HL-60/S4 (cell line): Measurements from ENCODE around the gene RBMX.

Source experiments
- in situ Hi-C: fragments of 300-500 bp; cut with MboI; formaldehyde crosslinking; loops from 2 replicates; pipeline ENCODE4 v1.14.3; 2022; ENCODE audit warnings: low sequenced_read_pairs

Gene RBMX

GRCh38 chrX:136849395-136849794 is 31.1 kb downstream of the RBMX start:
- in situ Hi-C loops, result no loop called here

GRCh38 chrX:136847874-136848273 is 32.7 kb downstream of the RBMX start:
- in situ Hi-C loops, result no loop called here

DNA sequence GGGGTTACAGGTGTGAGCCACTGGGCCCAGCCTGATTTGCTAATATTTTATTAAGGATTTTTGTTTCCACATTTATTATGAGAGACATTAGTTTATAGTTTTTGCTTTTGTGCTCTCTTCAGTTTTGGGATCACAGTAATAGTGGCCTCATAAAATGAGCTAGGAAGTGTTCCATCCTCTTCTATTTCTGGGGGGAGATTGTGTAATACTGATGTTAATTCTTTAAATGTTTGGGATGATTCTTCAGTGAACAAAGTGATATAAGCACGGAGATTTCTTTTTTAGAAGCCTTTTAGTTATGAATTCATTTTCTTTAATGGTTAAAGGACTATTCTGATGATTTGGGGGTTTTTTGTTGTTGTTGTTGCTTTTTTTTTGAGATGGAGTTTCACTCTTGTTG is 41.3 kb downstream of the RBMX start:
- in situ Hi-C loops, result no loop called here

- in situ Hi-C loops, result no loop called here
Observed at GRCh38 chrX:136835761-136836160, 44.8 kb downstream of the RBMX start.

GRCh38 chrX:136829413-136829812 is 51.1 kb downstream of the RBMX start:
- in situ Hi-C loops, result no loop called here

DNA sequence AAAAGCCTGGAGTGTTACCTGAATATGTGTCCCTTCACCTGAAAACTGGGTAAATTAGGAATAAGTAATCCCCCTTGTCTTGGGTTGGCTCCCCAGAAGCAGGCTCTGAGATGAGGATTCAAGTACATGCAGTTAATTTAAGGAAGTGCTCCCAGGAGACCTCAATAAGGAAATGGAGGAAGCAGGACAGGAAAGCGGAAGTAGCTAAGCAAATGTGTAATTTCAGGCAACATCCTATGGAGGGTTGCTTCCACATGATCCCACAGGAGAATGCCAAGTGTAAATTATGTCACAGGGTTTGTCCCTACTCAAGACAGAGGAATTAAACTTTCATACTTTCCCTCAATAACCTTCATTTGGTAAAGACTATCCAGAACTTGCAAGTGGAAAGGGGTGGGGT is 51.7 kb downstream of the RBMX start:
- in situ Hi-C loops, result no loop called here

DNA sequence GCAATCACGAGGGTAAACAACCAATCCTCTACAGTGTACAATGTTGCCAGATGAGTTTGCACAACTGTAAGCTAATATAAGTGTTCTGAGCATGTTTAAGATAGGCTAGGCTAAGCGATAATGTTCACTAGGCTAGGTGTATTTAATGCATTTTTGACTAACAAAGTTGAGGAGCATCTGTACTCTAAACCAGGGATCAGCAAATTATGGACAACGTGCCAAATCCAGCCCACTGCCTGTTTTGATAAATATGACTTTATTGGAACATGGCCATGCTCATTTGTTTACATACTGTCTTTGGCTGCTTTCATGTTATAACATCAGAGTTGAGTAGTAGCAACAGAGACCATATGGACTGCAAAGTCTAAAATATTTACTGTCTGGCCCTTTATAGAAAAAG is 53.5 kb downstream of the RBMX start:
- in situ Hi-C loops, result no loop called here

DNA sequence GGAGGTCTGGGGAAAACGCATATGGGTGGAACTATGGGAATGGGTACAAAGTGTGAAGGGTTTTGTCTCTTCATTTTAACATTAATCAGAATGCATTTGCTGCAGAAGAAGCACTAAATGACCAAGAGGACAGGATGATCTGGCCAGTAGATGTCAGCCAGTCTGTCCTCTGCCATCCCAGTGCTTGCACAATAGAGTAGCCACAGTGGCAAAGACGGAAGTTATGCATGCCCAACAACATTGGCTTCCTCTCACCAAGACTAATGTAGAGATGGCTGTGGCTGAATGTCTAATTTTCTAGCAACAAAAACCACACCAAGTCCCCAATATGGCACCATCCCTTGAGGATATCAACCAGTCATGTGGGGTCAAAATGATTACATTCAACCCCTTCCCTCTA is 54.8 kb downstream of the RBMX start:
- in situ Hi-C loops, result no loop called here
